Muscle layer of duodenum (tissue), 2 donors: ENCODE results near the gene CFAP100.

Experiments
- H3K27ac ChIP-seq: one replicate; pipeline ENCODE4 v1.7.0; 2013; ENCODE audit warnings: mild to moderate bottlenecking, low read length
- H3K27me3 ChIP-seq: one replicate; pipeline ENCODE4 v1.7.0; 2013; ENCODE audit warnings: low read depth, mild to moderate bottlenecking, control low read depth, low read length
- H3K36me3 ChIP-seq, 2 donors: one replicate each; pipeline ENCODE4 v1.7.0; 2013; ENCODE audit warnings: low read length in 2 of 2, control low read depth in 1 of 2, mild to moderate bottlenecking in 1 of 2; ENCODE audit not compliant: insufficient read depth in 2 of 2, control insufficient read depth in 1 of 2
- H3K4me1 ChIP-seq, 2 donors: one replicate each; pipeline ENCODE4 v1.7.0; 2013; ENCODE audit warnings: low read length in 2 of 2, mild to moderate bottlenecking in 2 of 2, control low read depth in 1 of 2, moderate library complexity in 1 of 2; ENCODE audit not compliant: insufficient read depth in 2 of 2, control insufficient read depth in 1 of 2
- H3K4me3 ChIP-seq, 2 donors: one replicate each; pipeline ENCODE4 v1.7.0; 2013; ENCODE audit warnings: low read length in 2 of 2, low read depth in 1 of 2, mild to moderate bottlenecking in 1 of 2
- H3K9me3 ChIP-seq, 2 donors: one replicate each; pipeline ENCODE4 v1.7.0; 2013; ENCODE audit warnings: low read length in 2 of 2, control low read depth in 1 of 2, mild to moderate bottlenecking in 1 of 2; ENCODE audit not compliant: control insufficient read depth in 1 of 2
- donor health status: healthy.

CFAP100 gene

DNA sequence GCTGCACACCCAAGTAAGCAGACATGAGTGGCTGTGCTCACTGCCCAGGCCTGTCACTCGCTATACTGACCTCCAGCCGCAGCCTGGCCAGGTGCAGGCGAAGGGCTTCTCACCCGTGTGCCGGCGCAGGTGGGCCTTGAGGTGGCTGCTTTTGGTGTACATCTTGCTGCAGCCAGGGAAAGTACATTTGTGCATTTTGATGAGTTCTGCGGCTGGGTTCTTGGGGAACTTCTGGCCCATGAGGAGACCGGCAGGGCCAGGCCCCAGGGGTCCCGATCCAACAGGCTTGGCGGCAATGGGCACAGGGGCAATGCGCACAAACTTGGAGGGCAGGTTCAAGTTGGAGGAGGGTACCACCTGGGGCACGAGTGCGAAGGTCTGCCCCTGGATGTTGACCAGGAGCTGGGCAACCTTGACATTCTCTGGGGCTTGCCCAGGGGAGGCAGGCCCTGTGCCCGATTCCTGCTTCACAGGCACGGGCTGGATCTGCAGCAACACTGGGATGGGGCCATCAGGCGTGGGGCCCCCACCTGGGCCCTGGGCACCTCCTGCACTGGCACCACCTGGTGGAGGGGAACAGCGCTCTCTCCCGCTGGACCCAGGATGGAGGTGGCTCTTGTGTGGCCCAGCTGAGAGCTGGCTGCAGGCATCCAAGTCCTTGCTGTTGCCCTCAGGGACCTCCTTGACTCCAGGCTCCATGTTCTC lies 42.8 kb upstream of the CFAP100 start:
- H3K27me3 ChIP-seq: no peaks in the 10 kb centered on the region
- H3K4me3 ChIP-seq: no peak overlapping the region
- peaks cover 0 to 19% of the 10 kb centered on the region in 2 donors for H3K36me3 ChIP-seq
- H3K27ac ChIP-seq: no peak overlapping the region
- peaks cover 5 to 8% of the 10 kb centered on the region in 2 donors for H3K4me1 ChIP-seq
- no peaks in the 10 kb centered on the region for H3K9me3 ChIP-seq

DNA sequence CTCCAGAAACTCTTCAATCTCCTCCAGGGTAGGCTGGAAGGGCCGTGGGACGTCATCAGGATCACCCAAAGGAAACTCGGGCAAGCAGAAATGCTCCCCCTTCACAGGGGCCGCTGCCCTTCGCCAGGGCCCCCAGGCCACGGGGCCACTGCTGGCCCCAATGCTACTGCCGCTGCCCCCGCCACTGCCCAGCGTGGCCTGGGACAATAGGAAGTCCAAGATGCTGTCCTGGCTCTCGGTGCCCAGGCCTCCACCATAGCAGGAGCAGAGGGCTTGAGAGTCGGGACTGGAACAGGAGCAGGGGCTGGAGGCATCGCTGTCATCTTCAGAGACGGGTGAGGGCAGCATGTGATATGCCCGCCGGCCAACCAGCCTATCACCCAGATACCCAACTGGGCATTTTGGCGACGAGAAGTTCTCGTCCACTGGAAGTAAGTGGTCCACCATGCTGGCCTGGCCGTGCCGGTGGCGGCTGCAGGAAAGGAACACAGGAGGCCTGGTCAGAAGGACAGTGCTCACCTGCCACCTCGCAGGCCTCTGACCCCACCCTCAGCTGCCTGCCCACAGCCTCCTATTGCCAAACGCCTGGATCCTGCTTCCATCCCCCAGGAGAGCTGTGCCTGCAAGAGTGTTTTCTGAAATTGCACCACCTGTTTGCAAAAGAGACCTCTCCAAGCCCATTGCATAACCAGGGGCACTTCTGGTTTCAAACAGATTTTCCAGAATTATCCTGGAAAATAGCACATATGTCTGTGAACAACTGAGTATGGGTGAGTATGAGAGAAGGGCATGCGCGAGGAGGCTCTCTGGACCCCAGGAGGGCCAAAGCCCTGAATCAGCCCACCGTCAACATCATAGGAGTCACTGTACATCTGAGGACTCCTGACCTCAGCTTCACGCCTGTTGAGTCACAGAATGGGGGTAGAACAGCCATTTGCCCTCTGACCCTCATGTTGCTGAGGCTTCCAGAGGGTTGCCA lies 41.9 kb upstream of the CFAP100 start:
- Histone ChIP-seq H3K36me3 (peaks cover 0 to 19% of the 10 kb centered on the region in 2 donors), H3K27ac (no peak overlapping the region), H3K4me3 (no peak overlapping the region)

DNA sequence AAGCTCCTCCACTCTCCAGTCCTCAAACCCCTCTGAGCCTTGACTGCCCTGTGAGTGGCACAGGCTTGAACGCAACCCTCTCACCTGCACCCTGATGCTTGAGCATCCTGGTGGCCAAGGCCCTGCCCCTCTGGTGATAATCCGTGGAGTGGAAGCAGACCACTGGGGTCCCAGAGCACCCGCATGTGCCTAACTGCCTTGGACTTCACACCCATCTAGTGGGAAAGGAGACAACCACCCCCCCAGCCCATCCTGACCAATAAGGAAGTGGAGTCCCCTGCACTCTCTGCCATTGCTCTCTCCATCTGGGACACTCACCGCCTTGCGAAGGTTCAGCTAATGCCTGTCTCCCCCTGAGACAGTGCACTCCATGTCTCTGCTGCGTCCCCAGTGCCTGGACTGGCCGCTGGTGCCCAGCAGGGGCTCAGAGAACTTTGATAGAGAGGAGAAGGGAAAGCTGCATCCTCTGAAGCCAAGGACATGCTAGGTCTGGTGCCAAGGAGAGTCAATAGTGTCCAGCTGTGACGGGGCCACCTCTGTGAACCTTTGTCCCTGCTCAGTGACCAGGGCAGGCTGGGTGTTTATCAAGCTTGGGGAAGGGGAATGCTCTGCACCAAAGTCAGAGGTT lies 40.9 kb upstream of the CFAP100 start:
- no peak overlapping the region for H3K4me3 ChIP-seq
- no peak overlapping the region for H3K27ac ChIP-seq
- H3K36me3 ChIP-seq: peaks cover 0 to 19% of the 10 kb centered on the region in 2 donors
- H3K4me1 ChIP-seq: peaks cover 5 to 14% of the 10 kb centered on the region in 2 donors
- no peaks in the 10 kb centered on the region for H3K27me3 ChIP-seq
- no peaks in the 10 kb centered on the region for H3K9me3 ChIP-seq

More for the DNA sequence above, 41.9 kb upstream of the CFAP100 start:
- no peaks in the 10 kb centered on the region for H3K27me3 ChIP-seq
- H3K9me3 ChIP-seq: no peaks in the 10 kb centered on the region
- peaks cover 5 to 8% of the 10 kb centered on the region in 2 donors for H3K4me1 ChIP-seq

DNA sequence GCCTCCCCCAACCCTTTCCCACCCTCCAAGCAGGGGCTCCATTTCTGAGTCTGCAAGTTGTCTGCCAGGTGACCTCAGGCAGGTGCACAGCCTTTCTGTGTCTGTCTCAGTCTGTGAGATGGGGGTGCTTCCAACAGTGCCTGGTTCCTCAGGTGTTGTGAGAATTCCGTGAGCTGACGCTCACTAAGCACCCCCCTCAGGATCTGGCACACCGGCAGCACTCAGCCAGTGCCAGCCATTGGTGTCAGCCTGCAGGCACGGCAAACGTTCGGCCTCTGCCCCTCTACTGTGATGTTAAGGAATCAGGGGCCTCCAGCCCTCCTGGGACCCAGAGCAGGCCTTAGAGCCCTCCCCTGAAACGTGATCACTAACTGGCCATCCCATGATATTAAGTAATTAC lies 39.9 kb upstream of the CFAP100 start:
- Histone ChIP-seq H3K36me3 (peaks cover 0 to 19% of the 10 kb centered on the region in 2 donors), H3K4me1 (peaks cover 5 to 14% of the 10 kb centered on the region in 2 donors), H3K4me3 (no peak overlapping the region), H3K9me3 (peaks cover 0 to 2% of the 10 kb centered on the region in 2 donors), H3K27ac (no peak overlapping the region), H3K27me3 (no peaks in the 10 kb centered on the region)

DNA sequence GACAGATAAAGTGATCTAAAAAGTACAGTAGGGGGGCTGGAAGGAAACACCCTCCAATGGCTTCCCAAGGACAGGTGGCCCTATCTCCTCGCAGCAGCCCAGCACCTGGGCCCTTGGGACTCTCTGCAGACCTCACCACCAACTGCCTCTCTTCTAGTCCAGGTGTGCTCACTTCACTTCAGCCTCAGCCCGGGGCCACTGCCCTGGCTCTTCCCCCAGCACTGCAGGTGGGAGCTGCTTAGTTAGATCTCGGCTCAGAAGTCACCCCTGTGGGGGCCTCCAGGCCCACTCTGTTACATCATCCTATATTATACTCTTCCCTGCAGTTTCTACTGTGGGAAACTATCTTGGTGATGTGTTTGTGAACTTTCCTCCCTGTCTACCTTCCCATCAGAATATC lies 39.5 kb upstream of the CFAP100 start:
- Histone ChIP-seq H3K27me3 (no peaks in the 10 kb centered on the region), H3K4me1 (peaks cover 5 to 14% of the 10 kb centered on the region in 2 donors), H3K27ac (peak overlapping the region; percentile 79), H3K4me3 (peak overlapping the region; percentile 66 to 77), H3K36me3 (peaks cover 0 to 19% of the 10 kb centered on the region in 2 donors), H3K9me3 (peaks cover 0 to 7% of the 10 kb centered on the region in 2 donors)

DNA sequence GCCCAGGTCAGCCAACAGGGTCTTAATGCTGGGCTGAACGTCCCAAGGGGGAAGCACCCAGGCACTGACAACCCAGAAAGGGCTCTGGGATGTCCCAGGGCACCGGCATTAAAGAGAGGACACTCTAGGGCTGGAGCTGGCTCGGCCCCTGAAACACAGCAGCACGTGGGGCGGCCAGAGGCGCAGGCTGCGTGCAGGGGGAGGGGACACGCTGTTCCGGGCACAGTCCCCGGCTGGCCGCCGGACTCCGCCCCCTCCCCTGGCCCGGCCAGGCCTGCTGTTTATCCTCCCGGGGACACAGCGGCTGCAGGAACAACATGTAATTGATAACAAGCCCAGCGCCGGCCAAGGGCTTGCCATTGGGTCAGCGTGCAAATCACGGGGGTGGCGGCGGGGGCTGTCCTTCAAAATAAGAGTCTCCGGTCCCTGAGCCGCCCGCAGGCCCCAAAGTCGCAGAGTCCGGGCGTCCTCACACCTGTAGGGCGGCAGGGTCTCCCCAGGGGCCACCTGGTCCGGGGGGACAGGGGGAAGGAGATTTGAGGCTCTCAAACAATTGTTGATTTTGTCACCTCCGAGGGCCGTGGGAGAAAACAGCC lies 38.8 kb upstream of the CFAP100 start:
- H3K27me3 ChIP-seq: no peaks in the 10 kb centered on the region
- peaks cover 0 to 7% of the 10 kb centered on the region in 2 donors for H3K9me3 ChIP-seq
- peaks cover 0 to 17% of the 10 kb centered on the region in 2 donors for H3K36me3 ChIP-seq
- peaks cover 5 to 14% of the 10 kb centered on the region in 2 donors for H3K4me1 ChIP-seq
- peak overlapping the region; percentile 79 for H3K27ac ChIP-seq
- H3K4me3 ChIP-seq: peak overlapping the region; percentile 66 to 77

DNA sequence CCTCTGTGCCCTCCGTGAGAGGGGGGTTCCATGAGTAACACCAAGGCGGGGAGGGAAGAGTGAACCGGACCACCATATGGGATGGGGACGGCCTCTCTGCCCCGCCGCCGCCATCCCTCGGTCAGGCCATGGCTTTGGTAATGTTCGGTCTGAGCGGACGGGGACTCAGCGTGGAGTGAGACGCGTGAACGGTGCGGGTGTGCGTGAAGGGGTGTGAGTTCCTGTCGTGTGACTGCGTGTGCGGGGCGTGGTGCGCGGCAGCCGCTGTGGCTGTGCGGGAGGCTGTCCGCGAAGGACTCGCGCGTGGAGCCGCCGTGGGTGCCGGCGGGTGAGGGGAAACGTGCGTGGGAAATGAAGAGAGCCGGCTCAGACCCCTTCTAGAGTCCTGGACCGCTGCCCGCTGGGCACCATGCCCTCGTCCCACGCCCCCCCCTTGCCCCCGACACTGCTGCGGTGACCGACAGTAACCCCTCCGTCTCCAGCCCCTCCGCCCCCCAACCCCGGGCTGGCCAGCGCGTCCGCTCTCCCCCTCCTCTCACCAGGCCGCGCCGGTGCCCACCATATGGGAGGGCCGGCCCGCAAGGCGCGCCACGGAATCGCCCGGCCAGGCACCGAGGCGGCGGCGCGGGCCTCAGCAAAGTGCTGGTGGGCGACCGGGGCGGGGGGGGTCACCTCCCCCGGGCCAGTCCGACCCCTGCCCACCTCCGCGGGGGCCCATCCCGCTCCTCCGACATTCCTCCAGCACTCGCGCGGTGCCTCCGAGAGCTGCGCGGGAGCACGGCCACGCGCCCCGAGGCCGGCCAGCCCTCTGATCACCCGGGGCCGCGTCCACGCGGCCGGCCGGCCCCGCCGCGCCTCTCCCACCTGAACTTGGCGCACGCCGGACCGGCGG lies 38.1 kb upstream of the CFAP100 start:
- Histone ChIP-seq H3K36me3 (peaks cover 0 to 10% of the 10 kb centered on the region in 2 donors), H3K27ac (peak overlapping the region; percentile 60), H3K9me3 (peaks cover 0 to 7% of the 10 kb centered on the region in 2 donors), H3K4me1 (peaks cover 5 to 14% of the 10 kb centered on the region in 2 donors), H3K4me3 (peak overlapping the region; percentile 66 to 77), H3K27me3 (no peaks in the 10 kb centered on the region)

DNA sequence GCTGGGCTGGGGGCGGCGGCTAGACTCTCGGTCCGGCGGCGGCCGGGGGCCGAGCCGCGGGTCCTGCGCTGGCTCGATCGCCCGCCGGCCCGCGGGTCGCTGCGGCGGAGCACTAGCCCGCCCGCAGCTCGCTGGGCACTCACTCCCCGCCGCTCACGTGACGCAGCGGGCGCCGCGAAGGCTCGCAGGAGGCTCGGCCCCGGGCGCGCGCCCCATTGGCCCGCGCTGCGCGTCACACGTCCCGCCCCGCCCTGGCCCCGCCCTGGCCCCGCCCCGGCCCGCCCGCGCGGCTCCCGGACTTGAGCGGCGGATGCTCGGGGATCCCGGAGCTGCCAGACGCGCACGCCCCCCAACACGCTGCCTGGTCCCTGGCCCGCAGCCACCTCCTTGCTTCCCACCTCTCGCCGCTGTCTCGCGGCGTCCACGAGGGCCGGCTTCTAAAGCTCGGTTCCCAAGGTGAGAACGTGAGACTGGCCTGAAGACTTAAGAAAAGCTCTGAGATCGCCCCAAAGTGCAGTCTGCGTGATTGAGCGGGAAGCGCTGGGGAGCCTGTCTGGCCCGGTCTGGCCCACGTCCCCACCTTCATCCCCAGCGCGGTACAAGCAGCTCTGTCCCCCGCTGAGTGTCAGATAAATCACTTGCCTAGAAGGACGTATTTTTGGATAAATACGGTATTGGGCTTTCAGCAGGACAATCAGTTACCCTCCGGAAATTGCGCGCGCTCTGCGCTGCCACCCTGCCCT lies 37.2 kb upstream of the CFAP100 start, which contains the start of gene KLF15:
Gene KLF15 (minus strand): TSS at position 114 of the 743 bp plus-strand sequence. CDS start 4,486 bp downstream, outside the sequence.
- Histone ChIP-seq H3K27me3 (no peaks in the 10 kb centered on the region), H3K36me3 (peaks cover 0 to 1% of the 10 kb centered on the region in 2 donors), H3K4me1 (peaks cover 5 to 14% of the 10 kb centered on the region in 2 donors), H3K9me3 (peaks cover 0 to 7% of the 10 kb centered on the region in 2 donors), H3K4me3 (peak within 1 kb of the TSS; percentile 66 to 77), H3K27ac (peak within 1 kb of the TSS; percentile 60)

DNA sequence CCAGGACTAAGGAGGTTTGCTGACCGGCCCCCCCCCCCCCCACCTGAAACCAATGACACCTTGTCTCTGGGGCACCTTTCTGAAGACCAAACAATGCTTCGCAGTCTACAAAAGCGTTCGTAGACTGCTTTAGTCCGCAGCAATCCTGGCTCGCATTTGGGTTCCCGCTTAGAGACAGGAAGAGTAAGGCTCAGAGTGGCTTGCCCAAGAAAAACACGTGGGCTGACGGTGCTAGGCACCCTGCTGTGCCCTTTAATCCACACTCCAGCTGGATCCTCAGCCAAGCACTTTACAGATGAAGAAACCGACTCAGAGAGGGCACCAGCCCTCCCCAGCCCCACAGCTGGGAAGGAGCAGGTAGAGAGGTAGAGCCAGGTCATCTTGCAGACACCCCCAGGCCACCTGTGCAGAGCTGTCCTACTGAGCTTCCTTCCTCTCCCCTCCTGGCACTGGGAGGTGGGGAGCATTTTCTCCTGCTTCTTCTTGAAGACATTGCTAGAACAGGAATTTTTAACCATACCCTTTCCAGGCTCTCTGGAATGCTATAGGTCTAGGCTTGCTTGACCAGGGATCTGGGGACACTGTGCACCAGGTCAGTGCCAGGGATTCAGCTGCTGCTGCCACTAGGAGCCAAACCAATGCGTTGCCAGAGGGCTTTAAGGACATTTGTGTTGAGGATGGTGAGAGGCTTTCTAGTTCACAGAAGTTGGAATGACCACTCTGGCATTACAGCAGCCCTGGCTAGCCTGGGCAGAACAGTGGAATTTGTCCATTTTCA lies 36.5 kb upstream of the CFAP100 start:
- Histone ChIP-seq H3K27ac (no peak overlapping the region), H3K36me3 (no peaks in the 10 kb centered on the region), H3K27me3 (no peaks in the 10 kb centered on the region), H3K9me3 (peaks cover 0 to 7% of the 10 kb centered on the region in 2 donors), H3K4me3 (peak overlapping the region; percentile 57 to 61), H3K4me1 (peaks cover 5 to 14% of the 10 kb centered on the region in 2 donors)
